CD4-positive, alpha-beta memory T cell (primary cell): Measurements from ENCODE around the gene PPP1R1B. TPM values are rescaled to one million over a fixed set of nuclear protein-coding genes. Genes with fewer than 3 reads are reported as not detected.

ENCODE experiments used
- CTCF ChIA-PET: fragments of 350-600 bp; sonication (Branson Sonifier 250); formaldehyde crosslinking; loops from one replicate; lab custom pipeline; 2021; ENCODE audit warnings: inconsistent platforms; ENCODE audit not compliant: partially characterized antibody; lab: Charles Lee
- POLR2A ChIA-PET: fragments of 350-600 bp; sonication (Branson Sonifier 250); formaldehyde crosslinking; loops from one replicate; lab custom pipeline; 2021; ENCODE audit not compliant: partially characterized antibody; lab: Charles Lee
- DNase-seq, 5 donors: peaks; one replicate each; pipeline versions ENCODE4 v3.0.0 to v3.0.0-alpha.2; 2020 to 2022; ENCODE audit warnings: mixed read lengths in 1 of 5
- H3K27ac ChIP-seq: one replicate; pipeline ENCODE4 v1.7.0; 2013; ENCODE audit warnings: low read depth, low read length
- H3K27me3 ChIP-seq: 2 replicates; pipeline ENCODE4 v1.7.0; 2013; ENCODE audit warnings: mild to moderate bottlenecking, low read length, moderate library complexity; ENCODE audit not compliant: insufficient read depth
- H3K36me3 ChIP-seq: 2 replicates; pipeline ENCODE4 v1.7.0; 2013; ENCODE audit warnings: mild to moderate bottlenecking, low read length, moderate library complexity; ENCODE audit not compliant: insufficient read depth
- H3K4me1 ChIP-seq: 2 replicates; pipeline ENCODE4 v1.7.0; 2013; ENCODE audit warnings: mild to moderate bottlenecking, low read length, moderate library complexity; ENCODE audit not compliant: insufficient read depth
- H3K4me3 ChIP-seq, 2 donors: one replicate each; pipeline ENCODE4 v1.7.0; 2013; ENCODE audit warnings: low read length in 2 of 2, mild to moderate bottlenecking in 1 of 2
- H3K9me3 ChIP-seq, 2 donors: one replicate each; pipeline ENCODE4 v1.7.0; 2013; ENCODE audit warnings: low read length in 2 of 2, control low read depth in 1 of 2; ENCODE audit not compliant: control insufficient read depth in 1 of 2
- H3K27ac Mint-ChIP-seq, 7 donors: one replicate each; pipeline ENCODE4 v1.8.0; 2020 to 2021; ENCODE audit warnings: mixed read lengths in 7 of 7, mild to moderate bottlenecking in 6 of 7, inconsistent platforms in 3 of 7, moderate library complexity in 3 of 7
- H3K27me3 Mint-ChIP-seq, 2 donors: one replicate each; pipeline ENCODE4 v1.8.0; 2020 to 2021; ENCODE audit warnings: mixed read lengths in 2 of 2
- H3K36me3 Mint-ChIP-seq, 2 donors: one replicate each; pipeline ENCODE4 v1.8.0; 2020 to 2021; ENCODE audit warnings: mixed read lengths in 2 of 2, inconsistent platforms in 1 of 2, mild to moderate bottlenecking in 1 of 2
- H3K4me1 Mint-ChIP-seq, 4 donors: one replicate each; pipeline ENCODE4 v1.8.0; 2020 to 2021; ENCODE audit warnings: mixed read lengths in 4 of 4, mild to moderate bottlenecking in 1 of 4
- H3K4me3 Mint-ChIP-seq, 8 donors: one replicate each; pipeline ENCODE4 v1.8.0; 2020 to 2021; ENCODE audit warnings: mixed read lengths in 8 of 8, mild to moderate bottlenecking in 7 of 8, moderate library complexity in 6 of 8, inconsistent platforms in 3 of 8
- H3K9me3 Mint-ChIP-seq, 8 donors: one replicate each; pipeline ENCODE4 v1.8.0; 2020 to 2021; ENCODE audit warnings: mixed read lengths in 8 of 8, mild to moderate bottlenecking in 5 of 8, inconsistent platforms in 3 of 8, moderate library complexity in 1 of 8
- intact Hi-C: fragments of 100-400 bp; cut with micrococcal nuclease; formaldehyde crosslinking; loops from one replicate; pipeline ENCODE4 v1.15.1; 2023
- polyA plus RNA-seq, 2 donors: library from polyadenylated mRNA; unstranded; fragments of 300-500 nt; fragmentation: Illumina TruSeq; gene quantifications; one replicate each; pipeline ENCODE4 v1.2.3, GENCODE V29; 2021
- total RNA-seq, 2 experiments: library from RNA; stranded (reverse); gene quantifications; one replicate each; pipeline ENCODE4 v1.2.3, GENCODE V29; 2021

PPP1R1B gene
- total and polyA plus RNA-seq, 4 experiments from 2014 or later: not detected

DNA sequence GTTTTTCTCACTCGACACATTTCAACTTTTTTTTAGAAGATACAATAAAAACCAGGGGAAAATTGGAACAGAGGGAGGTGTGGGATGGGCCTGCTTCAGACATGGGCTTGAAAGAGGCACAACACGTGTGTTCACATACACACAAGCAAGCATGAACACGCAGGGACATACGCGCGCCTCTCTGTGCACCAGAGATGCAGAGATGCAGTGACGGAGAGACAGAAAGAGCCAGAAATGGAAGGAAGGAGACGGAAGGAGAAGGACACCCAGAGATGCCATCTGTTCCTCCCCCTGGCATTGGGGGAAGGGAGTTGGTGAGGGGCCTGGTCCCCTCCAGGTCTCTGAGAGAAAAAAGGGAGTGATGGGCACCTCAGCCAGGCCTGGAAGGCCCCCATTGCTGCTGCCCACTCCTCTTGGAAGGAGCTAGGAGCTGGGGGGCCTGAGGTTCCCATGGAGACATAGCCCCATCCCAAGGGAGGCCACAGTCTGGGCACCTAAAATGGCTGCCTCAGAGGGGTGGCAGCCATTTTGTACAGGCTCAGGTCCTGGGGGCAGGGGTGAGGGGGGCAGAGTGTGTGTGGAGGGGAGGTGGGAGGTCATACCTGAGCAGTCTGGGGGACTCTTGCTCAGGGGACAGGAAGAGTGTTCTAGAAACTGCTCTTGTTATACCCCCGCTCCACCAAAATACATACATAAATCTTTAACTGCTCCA lies 15.2 kb upstream of the PPP1R1B start:
- intact Hi-C loops: no loop called here
- Histone ChIP-seq H3K4me3 (no peak overlapping the region), H3K9me3 (no peaks in the 10 kb centered on the region), H3K36me3 (no peaks in the 10 kb centered on the region), H3K27ac (no peak overlapping the region), H3K4me1 (peaks cover 8% of the 10 kb centered on the region), H3K27me3 (peaks cover 22% of the 10 kb centered on the region)
- POLR2A ChIA-PET: no interaction called here
- Mint-ChIP-seq H3K36me3 (no peaks in the 10 kb centered on the region), H3K9me3 (no peaks in the 10 kb centered on the region), H3K4me1 (peaks cover 0 to 5% (median 4%) of the 10 kb centered on the region in 4 donors), H3K27me3 (peaks cover 17 to 34% of the 10 kb centered on the region in 2 donors), H3K27ac (peak overlapping the region in 1 of 7 donors; percentile 32), H3K4me3 (no peak overlapping the region)
- CTCF ChIA-PET: interaction anchor here (2.8 kb wide), 1 partner anchor 10 kb away, joined by 14 read pairs; no protein-coding TSS in a partner anchor
- DNase-seq: peak in 1 of 5 donors; percentile 13

DNA sequence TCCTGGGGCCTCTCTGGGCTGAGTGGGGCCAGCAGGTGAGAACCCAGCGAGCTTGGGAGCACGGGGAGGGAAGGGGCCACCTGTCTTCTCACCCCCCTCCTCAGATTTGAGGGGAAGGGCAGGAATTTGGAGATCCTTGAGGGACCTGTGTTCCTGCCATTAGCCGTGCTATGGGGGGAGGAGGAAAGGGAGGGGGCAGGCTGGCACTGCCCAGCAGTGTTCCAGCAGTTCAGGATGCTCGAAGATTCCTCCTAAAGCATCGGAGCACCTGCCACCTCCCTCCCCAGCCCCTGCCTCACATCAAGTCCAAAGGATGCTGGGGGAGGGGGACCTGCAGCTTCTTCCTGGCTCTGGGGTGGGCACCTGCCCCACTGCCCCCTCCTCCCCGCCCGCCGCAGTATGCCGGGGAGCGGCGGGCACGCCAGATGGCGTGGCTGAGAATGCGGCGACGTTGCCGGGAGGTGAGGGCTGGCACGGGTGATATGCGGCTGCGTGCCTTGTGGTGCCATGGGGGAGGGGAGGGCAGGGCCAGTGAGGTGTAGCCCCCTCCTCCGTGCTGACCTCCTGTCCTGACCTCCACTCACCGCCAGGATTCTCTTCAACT lies 14.4 kb upstream of the PPP1R1B start:
- peak in 1 of 5 donors; percentile 24 for DNase-seq
- Histone ChIP-seq H3K4me1 (peaks cover 6% of the 10 kb centered on the region), H3K27me3 (peaks cover 16% of the 10 kb centered on the region), H3K27ac (no peak overlapping the region), H3K9me3 (no peaks in the 10 kb centered on the region), H3K36me3 (no peaks in the 10 kb centered on the region), H3K4me3 (no peak overlapping the region)
- ChIA-PET CTCF (interaction anchor here (1.0 to 2.8 kb wide), 2 partner anchors 10 to 11 kb away, joined by 3 to 14 read pairs; no protein-coding TSS in a partner anchor), POLR2A (no interaction called here)
- Mint-ChIP-seq H3K27me3 (peaks cover 13 to 31% of the 10 kb centered on the region in 2 donors), H3K27ac (peak overlapping the region in 1 of 7 donors; percentile 60), H3K9me3 (no peaks in the 10 kb centered on the region), H3K36me3 (no peaks in the 10 kb centered on the region), H3K4me1 (peaks cover 0 to 2% (median under 1%) of the 10 kb centered on the region in 4 donors), H3K4me3 (no peak overlapping the region)
- intact Hi-C loops: no loop called here

DNA sequence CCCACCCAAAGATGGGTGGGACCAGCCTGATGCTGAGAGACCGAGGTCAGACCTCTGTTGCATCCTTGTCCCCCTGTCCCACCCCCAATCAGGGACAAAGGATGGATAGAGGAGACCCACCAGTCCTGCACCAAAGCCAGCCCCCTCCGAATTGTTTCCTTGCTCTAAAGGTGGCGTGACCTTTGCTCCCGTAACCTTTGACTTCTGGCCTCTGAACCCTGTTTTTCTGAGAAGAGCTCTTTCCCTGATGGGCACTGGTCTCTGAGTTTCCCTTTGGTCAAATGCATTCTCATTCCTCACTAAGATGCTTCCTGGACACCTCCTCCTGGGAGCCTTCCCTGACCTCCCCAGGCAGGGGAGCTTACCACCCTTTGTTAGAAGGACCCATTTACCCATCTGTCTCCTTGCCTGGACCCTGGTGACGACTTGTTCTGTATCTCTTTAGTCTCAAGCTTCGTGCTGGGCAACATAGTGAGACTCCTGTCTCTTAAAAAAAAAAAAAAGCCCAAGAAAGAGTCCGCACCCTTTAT lies 13.8 kb upstream of the PPP1R1B start:
- peak in 1 of 5 donors; percentile 5 for DNase-seq
- H3K27me3 Mint-ChIP-seq: peaks cover 12 to 30% of the 10 kb centered on the region in 2 donors

DNA sequence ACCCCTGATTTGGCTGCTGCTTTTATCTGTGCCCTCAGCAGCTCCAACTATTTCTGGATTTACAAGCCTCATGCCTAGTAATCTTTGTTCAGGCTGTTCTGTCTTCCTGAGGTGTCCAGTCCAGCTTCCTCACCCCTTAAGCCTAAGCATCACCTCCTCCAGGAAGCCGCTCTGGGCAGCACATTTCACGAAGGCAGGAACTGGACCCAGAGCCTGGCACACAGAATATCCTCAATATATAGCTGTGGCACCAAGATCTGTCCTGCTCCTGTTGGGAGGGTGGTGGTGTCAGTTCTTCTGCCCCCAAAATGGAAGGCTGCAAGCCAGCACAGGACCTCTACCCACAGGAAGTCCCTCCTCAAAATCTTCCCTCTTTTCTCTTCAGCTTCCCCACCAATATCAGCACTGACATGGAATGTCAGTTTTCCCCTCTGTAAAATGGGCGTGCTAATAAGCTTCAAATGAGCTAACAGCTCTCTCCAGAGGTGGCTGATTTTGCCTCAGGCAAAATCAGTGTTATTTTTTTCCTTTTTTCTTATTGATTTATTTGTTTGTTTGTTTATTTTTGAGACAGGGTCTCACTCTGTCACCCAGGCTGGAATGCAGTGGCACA lies 12.1 kb upstream of the PPP1R1B start:
- Histone ChIP-seq H3K9me3 (no peaks in the 10 kb centered on the region), H3K4me3 (no peak overlapping the region), H3K27ac (no peak overlapping the region), H3K36me3 (no peaks in the 10 kb centered on the region), H3K27me3 (peaks cover 1% of the 10 kb centered on the region), H3K4me1 (peaks cover 15% of the 10 kb centered on the region)
- ChIA-PET CTCF (interaction anchor here (2.0 kb wide), 1 partner anchor 9 kb away, joined by 8 read pairs; no protein-coding TSS in a partner anchor), POLR2A (no interaction called here)
- DNase-seq: peak in 1 of 5 donors; percentile 3
- peaks cover 4 to 18% of the 10 kb centered on the region in 2 donors for H3K27me3 Mint-ChIP-seq
- intact Hi-C loops: no loop called here
- H3K9me3 Mint-ChIP-seq: no peaks in the 10 kb centered on the region
- H3K27ac Mint-ChIP-seq: peak overlapping the region in 1 of 7 donors; percentile 15
- H3K4me1 Mint-ChIP-seq: no peaks in the 10 kb centered on the region
- H3K4me3 Mint-ChIP-seq: no peak overlapping the region
- peaks cover 0 to 1% of the 10 kb centered on the region in 2 donors for H3K36me3 Mint-ChIP-seq

More for the DNA sequence above, 13.8 kb upstream of the PPP1R1B start:
- peaks cover 0 to 2% (median 0%) of the 10 kb centered on the region in 4 donors for H3K4me1 Mint-ChIP-seq
- H3K4me3 ChIP-seq: no peak overlapping the region
- H3K27ac ChIP-seq: no peak overlapping the region
- no peaks in the 10 kb centered on the region for H3K9me3 Mint-ChIP-seq
- peak overlapping the region in 2 of 7 donors; percentile 60 to 73 for H3K27ac Mint-ChIP-seq
- CTCF ChIA-PET: interaction anchor here (0.9 to 2.8 kb wide), 3 partner anchors 9 to 22 kb away, joined by 3 to 14 read pairs (median 3); no protein-coding TSS in a partner anchor
- H3K4me3 Mint-ChIP-seq: no peak overlapping the region
- POLR2A ChIA-PET: no interaction called here
- H3K36me3 Mint-ChIP-seq: no peaks in the 10 kb centered on the region
- intact Hi-C loops: no loop called here
- peaks cover 14% of the 10 kb centered on the region for H3K27me3 ChIP-seq
- H3K9me3 ChIP-seq: no peaks in the 10 kb centered on the region
- H3K4me1 ChIP-seq: peaks cover 7% of the 10 kb centered on the region
- H3K36me3 ChIP-seq: no peaks in the 10 kb centered on the region

DNA sequence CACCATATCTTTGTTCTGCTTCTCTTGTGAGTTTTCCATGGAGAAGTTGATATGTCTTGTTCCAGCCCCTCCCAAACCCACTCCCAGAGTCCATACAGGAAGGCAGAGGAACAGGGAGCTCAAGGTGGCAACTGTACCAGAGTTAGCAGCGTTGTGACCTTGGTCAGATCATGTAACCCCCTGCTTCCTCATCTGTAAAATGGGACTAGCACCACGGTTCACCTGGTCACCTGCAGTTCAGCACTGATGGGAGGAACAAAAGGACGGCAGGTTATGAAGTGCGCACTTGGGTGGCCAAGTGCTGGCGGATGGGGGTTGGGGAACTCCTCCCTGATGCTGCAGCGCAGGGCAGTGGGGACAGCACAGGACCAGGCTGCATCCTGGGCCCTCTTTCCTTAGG lies 11.3 kb upstream of the PPP1R1B start:
- H3K27ac Mint-ChIP-seq: no peak overlapping the region
- peaks cover 0 to 1% of the 10 kb centered on the region in 2 donors for H3K36me3 Mint-ChIP-seq
- H3K27ac ChIP-seq: no peak overlapping the region
- peaks cover 4 to 18% of the 10 kb centered on the region in 2 donors for H3K27me3 Mint-ChIP-seq
- intact Hi-C loops: no loop called here
- no peaks in the 10 kb centered on the region for H3K36me3 ChIP-seq
- ChIA-PET CTCF (interaction anchor here (2.0 kb wide), 1 partner anchor 8 kb away, joined by 8 read pairs; no protein-coding TSS in a partner anchor), POLR2A (no interaction called here)
- no peaks in the 10 kb centered on the region for H3K27me3 ChIP-seq
- no peaks in the 10 kb centered on the region for H3K4me1 Mint-ChIP-seq
- peak overlapping the region in 4 of 8 donors; percentile 20 to 57 (median 32) for H3K4me3 Mint-ChIP-seq
- peaks cover 15% of the 10 kb centered on the region for H3K4me1 ChIP-seq
- H3K9me3 ChIP-seq: no peaks in the 10 kb centered on the region
- peak in 1 of 5 donors; percentile 0 for DNase-seq
- no peak overlapping the region for H3K4me3 ChIP-seq
- no peaks in the 10 kb centered on the region for H3K9me3 Mint-ChIP-seq

DNA sequence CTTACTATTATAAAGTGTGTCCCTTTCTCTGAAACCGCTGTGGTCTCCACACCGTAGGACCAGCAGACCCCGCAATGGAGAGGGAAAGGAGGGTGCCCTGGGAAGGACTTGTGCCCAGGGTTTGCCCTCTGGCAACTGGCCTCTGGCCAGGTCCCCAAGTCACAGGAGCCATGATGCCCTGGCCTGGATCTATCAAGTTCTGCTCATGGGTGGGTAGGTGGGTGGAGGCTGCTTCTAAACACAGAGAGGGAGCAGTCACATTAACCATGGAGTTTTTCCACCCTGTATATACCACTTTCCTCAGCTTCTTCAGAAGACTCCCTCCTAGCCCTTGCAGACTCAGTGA lies 9.7 kb upstream of the PPP1R1B start:
- peak overlapping the region in 1 of 2 donors; percentile 31 for H3K4me3 ChIP-seq
- POLR2A ChIA-PET: interaction anchor here (1.6 kb wide), 1 partner anchor 113 kb away, joined by 4 read pairs; the partner anchor contains the start of gene MIEN1
- CTCF ChIA-PET: interaction anchor here (1.0 to 9.5 kb wide), 4 partner anchors 35 to 364 kb away, joined by 3 to 102 read pairs (median 26); partner anchors contain the start of genes PNMT and PSMD3

More for the DNA sequence above, 9.7 kb upstream of the PPP1R1B start:
- Histone ChIP-seq H3K9me3 (no peaks in the 10 kb centered on the region), H3K27ac (no peak overlapping the region), H3K36me3 (no peaks in the 10 kb centered on the region), H3K4me1 (peaks cover 17% of the 10 kb centered on the region), H3K27me3 (no peaks in the 10 kb centered on the region)
- H3K4me3 Mint-ChIP-seq: peak overlapping the region; percentile 59 to 77 (median 72)
- peak in 1 of 5 donors; percentile 27 for DNase-seq
- peaks cover 3 to 5% (median 4%) of the 10 kb centered on the region in 4 donors for H3K4me1 Mint-ChIP-seq
- H3K36me3 Mint-ChIP-seq: peaks cover 0 to 1% of the 10 kb centered on the region in 2 donors
- H3K27ac Mint-ChIP-seq: no peak overlapping the region
- intact Hi-C loops: no loop called here
- no peaks in the 10 kb centered on the region for H3K9me3 Mint-ChIP-seq
- peaks cover 1 to 19% of the 10 kb centered on the region in 2 donors for H3K27me3 Mint-ChIP-seq
